ENCODE data around the gene BSG.

DNA sequence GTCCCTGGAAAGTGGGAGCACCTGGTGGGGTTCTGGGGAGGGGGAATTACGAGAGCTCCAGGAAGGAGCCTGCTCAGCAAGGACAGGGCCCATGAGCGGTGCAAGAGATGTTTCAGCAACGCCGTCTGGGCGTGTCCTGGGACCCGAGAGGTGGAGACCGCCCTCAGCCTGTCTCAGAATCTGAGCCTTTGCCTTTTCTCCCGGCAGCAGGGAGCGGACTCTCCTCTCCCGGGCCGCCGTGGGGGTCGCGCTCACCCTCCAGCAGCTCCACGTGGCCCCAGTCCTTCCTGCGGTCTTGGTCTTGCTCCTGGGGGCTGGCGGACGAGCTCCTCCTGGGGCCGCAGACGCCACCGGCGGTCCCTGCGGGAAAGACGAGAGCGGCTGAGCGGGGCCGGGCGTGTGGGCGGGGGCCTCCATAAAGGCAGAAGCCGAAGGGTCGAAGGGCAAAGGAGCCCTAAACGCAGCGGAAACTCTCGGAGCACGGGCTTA lies 60.2 kb downstream of the BSG start:
- TF ChIP-seq POLR2A (IDR thresholded peaks at IDR 0.05; ENCODE audit: low read depth, low read length) (no peak), CEBPB (IDR thresholded peaks at IDR 0.05; ENCODE audit: low read depth, low read length) (no peak), RFX5 (IDR thresholded peaks at IDR 0.05; ENCODE audit: low read depth, low read length) (no peak), SMC3 (IDR thresholded peaks at IDR 0.05; ENCODE audit: low read depth, low read length) (no peak), BHLHE40 (IDR thresholded peaks at IDR 0.05; ENCODE audit: low read depth, low read length) (no peak), MAZ (IDR thresholded peaks at IDR 0.05; ENCODE audit: borderline replicate concordance, low read depth, low read length) (no peak), RAD21 (IDR thresholded peaks at IDR 0.05; ENCODE audit: low read length) (no peak)
- TF ChIP-seq, protein P1, sequence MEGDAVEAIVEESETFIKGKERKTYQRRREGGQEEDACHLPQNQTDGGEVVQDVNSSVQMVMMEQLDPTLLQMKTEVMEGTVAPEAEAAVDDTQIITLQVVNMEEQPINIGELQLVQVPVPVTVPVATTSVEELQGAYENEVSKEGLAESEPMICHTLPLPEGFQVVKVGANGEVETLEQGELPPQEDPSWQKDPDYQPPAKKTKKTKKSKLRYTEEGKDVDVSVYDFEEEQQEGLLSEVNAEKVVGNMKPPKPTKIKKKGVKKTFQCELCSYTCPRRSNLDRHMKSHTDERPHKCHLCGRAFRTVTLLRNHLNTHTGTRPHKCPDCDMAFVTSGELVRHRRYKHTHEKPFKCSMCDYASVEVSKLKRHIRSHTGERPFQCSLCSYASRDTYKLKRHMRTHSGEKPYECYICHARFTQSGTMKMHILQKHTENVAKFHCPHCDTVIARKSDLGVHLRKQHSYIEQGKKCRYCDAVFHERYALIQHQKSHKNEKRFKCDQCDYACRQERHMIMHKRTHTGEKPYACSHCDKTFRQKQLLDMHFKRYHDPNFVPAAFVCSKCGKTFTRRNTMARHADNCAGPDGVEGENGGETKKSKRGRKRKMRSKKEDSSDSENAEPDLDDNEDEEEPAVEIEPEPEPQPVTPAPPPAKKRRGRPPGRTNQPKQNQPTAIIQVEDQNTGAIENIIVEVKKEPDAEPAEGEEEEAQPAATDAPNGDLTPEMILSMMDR (conservative IDR thresholded peaks at IDR 0.05; ENCODE audit: low read depth, low read length) = no peak
- TF ChIP-seq, protein P2, sequence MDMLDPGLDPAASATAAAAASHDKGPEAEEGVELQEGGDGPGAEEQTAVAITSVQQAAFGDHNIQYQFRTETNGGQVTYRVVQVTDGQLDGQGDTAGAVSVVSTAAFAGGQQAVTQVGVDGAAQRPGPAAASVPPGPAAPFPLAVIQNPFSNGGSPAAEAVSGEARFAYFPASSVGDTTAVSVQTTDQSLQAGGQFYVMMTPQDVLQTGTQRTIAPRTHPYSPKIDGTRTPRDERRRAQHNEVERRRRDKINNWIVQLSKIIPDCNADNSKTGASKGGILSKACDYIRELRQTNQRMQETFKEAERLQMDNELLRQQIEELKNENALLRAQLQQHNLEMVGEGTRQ (IDR thresholded peaks at IDR 0.05; ENCODE audit: low read depth, low read length) = no peak
- TF ChIP-seq, protein P3, sequence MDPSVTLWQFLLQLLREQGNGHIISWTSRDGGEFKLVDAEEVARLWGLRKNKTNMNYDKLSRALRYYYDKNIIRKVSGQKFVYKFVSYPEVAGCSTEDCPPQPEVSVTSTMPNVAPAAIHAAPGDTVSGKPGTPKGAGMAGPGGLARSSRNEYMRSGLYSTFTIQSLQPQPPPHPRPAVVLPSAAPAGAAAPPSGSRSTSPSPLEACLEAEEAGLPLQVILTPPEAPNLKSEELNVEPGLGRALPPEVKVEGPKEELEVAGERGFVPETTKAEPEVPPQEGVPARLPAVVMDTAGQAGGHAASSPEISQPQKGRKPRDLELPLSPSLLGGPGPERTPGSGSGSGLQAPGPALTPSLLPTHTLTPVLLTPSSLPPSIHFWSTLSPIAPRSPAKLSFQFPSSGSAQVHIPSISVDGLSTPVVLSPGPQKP (IDR thresholded peaks at IDR 0.05; ENCODE audit: borderline replicate concordance, low read depth, low read length) = no peak
